Panc1 (cell line): Measurements from ENCODE around the gene SH3PXD2A.

Experiments
- SIN3A ChIP-seq: IDR thresholded peaks from 2 replicates; pipeline ENCODE4 v1.6.1; 2012; ENCODE audit warnings: low read depth, mild to moderate bottlenecking, low read length, moderate library complexity, borderline replicate concordance; ENCODE audit not compliant: insufficient read depth
- TF ChIP-seq, protein P1 (sequence below): fragments of 450-650 bp; IDR thresholded peaks from 2 replicates; pipeline ENCODE4 v1.5.1; 2017; ENCODE audit warnings: mild to moderate bottlenecking

GRCh38 chr10:103672345-103672744, 183.0 kb downstream of the SH3PXD2A start:
- TF ChIP-seq, protein P1, sequence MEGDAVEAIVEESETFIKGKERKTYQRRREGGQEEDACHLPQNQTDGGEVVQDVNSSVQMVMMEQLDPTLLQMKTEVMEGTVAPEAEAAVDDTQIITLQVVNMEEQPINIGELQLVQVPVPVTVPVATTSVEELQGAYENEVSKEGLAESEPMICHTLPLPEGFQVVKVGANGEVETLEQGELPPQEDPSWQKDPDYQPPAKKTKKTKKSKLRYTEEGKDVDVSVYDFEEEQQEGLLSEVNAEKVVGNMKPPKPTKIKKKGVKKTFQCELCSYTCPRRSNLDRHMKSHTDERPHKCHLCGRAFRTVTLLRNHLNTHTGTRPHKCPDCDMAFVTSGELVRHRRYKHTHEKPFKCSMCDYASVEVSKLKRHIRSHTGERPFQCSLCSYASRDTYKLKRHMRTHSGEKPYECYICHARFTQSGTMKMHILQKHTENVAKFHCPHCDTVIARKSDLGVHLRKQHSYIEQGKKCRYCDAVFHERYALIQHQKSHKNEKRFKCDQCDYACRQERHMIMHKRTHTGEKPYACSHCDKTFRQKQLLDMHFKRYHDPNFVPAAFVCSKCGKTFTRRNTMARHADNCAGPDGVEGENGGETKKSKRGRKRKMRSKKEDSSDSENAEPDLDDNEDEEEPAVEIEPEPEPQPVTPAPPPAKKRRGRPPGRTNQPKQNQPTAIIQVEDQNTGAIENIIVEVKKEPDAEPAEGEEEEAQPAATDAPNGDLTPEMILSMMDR = no peak
- TF ChIP-seq SIN3A = no peak
